ENCODE measurements around the gene LARP4B. TPM values are rescaled to one million over a fixed set of nuclear protein-coding genes. Genes with fewer than 3 reads are reported as not detected.
A peak's percentile ranks its signal among the peaks of the same experiment; 100 is the strongest.

Gene LARP4B
- total RNA-seq, 1 donor from 2014 or later: 90.2 TPM

DNA sequence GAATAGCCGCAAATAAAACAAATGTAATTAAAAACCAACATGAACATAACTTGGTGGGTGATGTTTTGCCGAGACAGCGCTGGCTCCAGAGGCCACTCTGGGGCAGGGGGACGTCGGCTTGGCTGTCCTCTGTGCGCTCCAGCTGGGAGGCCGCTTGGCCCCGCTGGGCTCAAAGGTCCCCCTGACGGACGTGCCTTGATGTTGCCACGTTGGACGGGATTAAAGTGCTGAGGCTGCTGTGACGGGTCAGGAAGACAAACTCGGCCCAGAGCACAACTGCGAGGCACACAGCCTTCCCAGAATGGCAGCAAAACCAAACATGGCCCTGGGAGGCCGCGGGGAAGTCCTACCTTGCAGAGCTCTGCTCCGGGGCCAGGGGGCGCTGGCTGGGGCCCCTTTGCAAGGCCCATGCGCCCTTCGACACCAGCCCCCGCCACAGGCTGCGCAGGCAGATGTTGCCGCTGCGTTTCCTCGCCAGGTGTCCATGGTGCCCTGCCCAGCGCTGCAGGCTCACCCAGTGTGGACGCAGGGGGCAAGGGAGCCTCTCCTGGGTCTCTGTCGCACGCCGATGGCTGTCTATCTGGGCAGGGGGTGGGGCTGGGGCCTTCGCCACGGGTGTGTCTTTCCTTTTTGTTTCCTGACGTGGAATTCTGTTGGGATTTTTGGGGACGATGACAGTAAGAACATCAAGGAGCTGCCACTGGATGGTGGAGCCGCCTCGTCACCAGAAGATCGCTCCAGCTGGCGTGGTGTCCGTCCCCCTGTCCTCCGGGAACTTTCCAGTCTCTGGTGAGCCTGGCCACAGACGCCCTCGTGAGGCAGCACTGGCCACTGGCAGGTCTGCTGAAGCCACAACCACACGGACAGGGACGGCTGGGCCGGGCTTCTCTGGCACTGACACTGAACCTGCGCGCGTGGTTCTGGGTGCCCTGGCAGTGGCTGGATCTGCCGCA lies 142.4 kb downstream of the LARP4B start:
- Mint-ChIP-seq H3K36me3 (no peaks in the 10 kb centered on the region), H3K4me3 (peak overlapping the region; percentile 81), H3K9me3 (no peaks in the 10 kb centered on the region), H3K4me1 (peaks cover 10% of the 10 kb centered on the region), H3K27ac (no peak overlapping the region), H3K27me3 (ENCODE audit: low read depth) (no peaks in the 10 kb centered on the region)
- DNase-seq (ENCODE audit: low spot score in 2 of 2, unreplicated experiment in 2 of 2): peak in 1 of 2 experiments; percentile 58
- TF ChIP-seq, protein P1, sequence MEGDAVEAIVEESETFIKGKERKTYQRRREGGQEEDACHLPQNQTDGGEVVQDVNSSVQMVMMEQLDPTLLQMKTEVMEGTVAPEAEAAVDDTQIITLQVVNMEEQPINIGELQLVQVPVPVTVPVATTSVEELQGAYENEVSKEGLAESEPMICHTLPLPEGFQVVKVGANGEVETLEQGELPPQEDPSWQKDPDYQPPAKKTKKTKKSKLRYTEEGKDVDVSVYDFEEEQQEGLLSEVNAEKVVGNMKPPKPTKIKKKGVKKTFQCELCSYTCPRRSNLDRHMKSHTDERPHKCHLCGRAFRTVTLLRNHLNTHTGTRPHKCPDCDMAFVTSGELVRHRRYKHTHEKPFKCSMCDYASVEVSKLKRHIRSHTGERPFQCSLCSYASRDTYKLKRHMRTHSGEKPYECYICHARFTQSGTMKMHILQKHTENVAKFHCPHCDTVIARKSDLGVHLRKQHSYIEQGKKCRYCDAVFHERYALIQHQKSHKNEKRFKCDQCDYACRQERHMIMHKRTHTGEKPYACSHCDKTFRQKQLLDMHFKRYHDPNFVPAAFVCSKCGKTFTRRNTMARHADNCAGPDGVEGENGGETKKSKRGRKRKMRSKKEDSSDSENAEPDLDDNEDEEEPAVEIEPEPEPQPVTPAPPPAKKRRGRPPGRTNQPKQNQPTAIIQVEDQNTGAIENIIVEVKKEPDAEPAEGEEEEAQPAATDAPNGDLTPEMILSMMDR (IDR thresholded peaks at IDR 0.05; ENCODE audit: unreplicated experiment): peak; percentile 19

GRCh38 chr10:787933-788651 lies 143.4 kb downstream of the LARP4B start:
- H3K27ac Mint-ChIP-seq: no peak overlapping the region
- no peaks in the 10 kb centered on the region for H3K36me3 Mint-ChIP-seq
- H3K27me3 Mint-ChIP-seq (ENCODE audit: low read depth): peaks cover under 1% of the 10 kb centered on the region
- TF ChIP-seq, protein P1 (IDR thresholded peaks at IDR 0.05; ENCODE audit: unreplicated experiment): no peak
- H3K9me3 Mint-ChIP-seq: no peaks in the 10 kb centered on the region
- peaks cover 10% of the 10 kb centered on the region for H3K4me1 Mint-ChIP-seq
- DNase-seq (ENCODE audit: low spot score in 2 of 2, unreplicated experiment in 2 of 2): peak in 1 of 2 experiments; percentile 31
- no peak overlapping the region for H3K4me3 Mint-ChIP-seq

DNA sequence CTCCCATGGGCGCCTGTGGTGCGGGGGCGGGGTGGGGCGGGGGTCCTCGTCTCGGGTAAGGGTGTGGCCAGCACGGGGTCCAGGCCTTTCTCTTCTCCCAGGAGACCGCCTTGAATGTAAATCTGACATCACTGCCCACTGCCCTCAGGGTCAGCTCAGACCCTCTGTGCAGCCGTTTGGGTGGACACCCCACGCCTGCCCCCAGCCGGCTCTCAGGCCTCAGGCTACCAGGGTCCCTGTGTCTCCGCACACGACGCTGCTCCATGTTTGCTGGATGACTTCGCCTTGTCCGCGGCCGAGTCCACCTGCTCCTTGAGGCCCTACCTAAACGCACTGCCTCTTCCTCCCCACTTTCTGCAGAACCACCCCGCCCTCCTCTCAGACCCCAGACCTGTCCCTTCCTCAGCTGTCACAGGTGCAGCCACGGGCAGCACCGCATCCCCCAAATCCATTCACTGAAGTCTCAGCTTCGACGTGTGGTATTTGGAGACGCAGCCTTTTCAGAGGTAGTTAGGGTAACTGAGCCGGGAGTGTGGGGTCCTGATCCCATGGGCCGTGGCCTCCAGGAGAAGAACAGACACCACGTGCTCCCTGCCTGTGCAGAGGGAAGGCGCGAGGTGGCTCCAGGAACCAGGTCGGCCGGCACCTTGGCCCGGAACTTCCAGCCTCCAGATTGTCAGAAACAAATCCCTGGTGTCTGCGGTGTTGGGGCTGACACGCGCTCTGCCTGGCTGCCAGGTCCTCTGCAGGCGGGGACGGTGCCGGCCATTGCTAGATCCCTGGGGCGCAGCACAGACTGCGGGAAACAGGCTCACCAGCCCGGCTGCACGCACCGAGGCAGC lies 144.7 kb downstream of the LARP4B start:
- Mint-ChIP-seq H3K4me1 (peaks cover 10% of the 10 kb centered on the region), H3K27me3 (ENCODE audit: low read depth) (peaks cover 8% of the 10 kb centered on the region), H3K27ac (no peak overlapping the region), H3K9me3 (no peaks in the 10 kb centered on the region), H3K4me3 (no peak overlapping the region), H3K36me3 (no peaks in the 10 kb centered on the region)
- DNase-seq (ENCODE audit: low spot score in 2 of 2, unreplicated experiment in 2 of 2): no peak
- TF ChIP-seq, protein P1 (IDR thresholded peaks at IDR 0.05; ENCODE audit: unreplicated experiment): no peak

- H3K36me3 Mint-ChIP-seq: no peaks in the 10 kb centered on the region
- H3K4me3 Mint-ChIP-seq: no peak overlapping the region
- peaks cover 10% of the 10 kb centered on the region for H3K27me3 Mint-ChIP-seq (ENCODE audit: low read depth)
Observed at GRCh38 chr10:785861-786214, 145.7 kb downstream of the LARP4B start.

More at GRCh38 chr10:785861-786214, 145.7 kb downstream of the LARP4B start:
- TF ChIP-seq, protein P1 (IDR thresholded peaks at IDR 0.05; ENCODE audit: unreplicated experiment): no peak
- H3K9me3 Mint-ChIP-seq: no peaks in the 10 kb centered on the region
- H3K4me1 Mint-ChIP-seq: peaks cover 10% of the 10 kb centered on the region
- no peak for DNase-seq (ENCODE audit: low spot score in 2 of 2, unreplicated experiment in 2 of 2)
- no peak overlapping the region for H3K27ac Mint-ChIP-seq

Measured in mesothelial cell of epicardium (in vitro differentiated cells).